Bronchial epithelial cell (primary cell): ENCODE data around the gene KCNAB1. TPM values are rescaled to one million over a fixed set of nuclear protein-coding genes. Genes with fewer than 3 reads are reported as not detected.

ENCODE experiments used
- DNase-seq: peaks from one replicate; pipeline ENCODE4 v3.0.0-alpha.2; 2010; ENCODE audit warnings: low read depth
- FAIRE-seq: peaks from 2 replicates; lab custom pipeline; 2011; peaks lifted over from hg19 to GRCh38; lab: Jason Lieb, UNC
- H3K27me3 ChIP-seq: 2 replicates; pipeline ENCODE4 v1.5.1; 2011; ENCODE audit warnings: low read length; ENCODE audit not compliant: control insufficient read depth, insufficient read depth
- H3K36me3 ChIP-seq: 2 replicates; pipeline ENCODE4 v1.5.1; 2011; ENCODE audit warnings: low read length; ENCODE audit not compliant: control insufficient read depth, insufficient read depth
- H3K4me3 ChIP-seq: 2 replicates; pipeline ENCODE4 v1.5.1; 2011; ENCODE audit warnings: mild to moderate bottlenecking, low read depth, low read length, control low read depth
- total RNA-seq: library from RNA; depleted of rRNA; stranded (reverse); fragments of >200 nt; gene quantifications from 2 replicates; pipeline ENCODE4 v1.2.1, GENCODE V29; 2014
- TF ChIP-seq, protein P1 (sequence below): IDR thresholded peaks from 2 replicates; pipeline ENCODE4 v1.5.1; 2011; ENCODE audit warnings: mild to moderate bottlenecking, moderate library complexity, low read length, control low read depth, inconsistent platforms; ENCODE audit not compliant: insufficient read depth, severe bottlenecking

Gene KCNAB1
- total RNA-seq, 1 donor from 2014 or later, result 0.26 TPM

DNA sequence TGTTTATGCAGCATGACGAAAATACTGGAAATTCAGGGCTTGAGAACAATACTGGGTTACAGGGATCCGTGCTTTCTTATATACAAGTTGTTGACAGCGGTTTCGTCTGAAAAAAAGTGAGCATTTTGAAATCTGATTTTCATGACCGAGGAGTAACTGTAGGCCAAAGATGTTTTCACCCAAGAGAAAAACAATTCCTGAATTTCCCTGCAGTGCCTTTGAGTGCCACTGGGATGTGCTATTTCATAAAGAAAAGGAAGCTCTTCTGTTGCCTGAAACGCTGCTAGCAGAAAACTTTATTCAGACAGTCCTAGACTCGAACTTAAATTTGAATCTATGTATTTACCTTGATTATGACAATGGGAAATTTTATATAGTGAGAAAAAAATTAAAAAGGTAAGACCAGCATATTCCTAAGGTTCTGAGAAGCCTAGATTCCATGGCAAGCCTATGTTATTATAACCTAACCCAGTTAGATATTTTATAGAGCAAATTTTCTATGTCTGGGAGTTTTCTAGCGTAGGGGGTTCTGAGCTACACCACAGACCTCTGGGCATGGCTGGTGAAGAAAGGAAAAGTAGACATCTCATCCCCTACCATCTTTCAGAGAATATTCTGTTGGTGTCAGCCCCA, 30.2 kb downstream of the KCNAB1 start:
- no peak overlapping the region for H3K4me3 ChIP-seq
- TF ChIP-seq, protein P1, sequence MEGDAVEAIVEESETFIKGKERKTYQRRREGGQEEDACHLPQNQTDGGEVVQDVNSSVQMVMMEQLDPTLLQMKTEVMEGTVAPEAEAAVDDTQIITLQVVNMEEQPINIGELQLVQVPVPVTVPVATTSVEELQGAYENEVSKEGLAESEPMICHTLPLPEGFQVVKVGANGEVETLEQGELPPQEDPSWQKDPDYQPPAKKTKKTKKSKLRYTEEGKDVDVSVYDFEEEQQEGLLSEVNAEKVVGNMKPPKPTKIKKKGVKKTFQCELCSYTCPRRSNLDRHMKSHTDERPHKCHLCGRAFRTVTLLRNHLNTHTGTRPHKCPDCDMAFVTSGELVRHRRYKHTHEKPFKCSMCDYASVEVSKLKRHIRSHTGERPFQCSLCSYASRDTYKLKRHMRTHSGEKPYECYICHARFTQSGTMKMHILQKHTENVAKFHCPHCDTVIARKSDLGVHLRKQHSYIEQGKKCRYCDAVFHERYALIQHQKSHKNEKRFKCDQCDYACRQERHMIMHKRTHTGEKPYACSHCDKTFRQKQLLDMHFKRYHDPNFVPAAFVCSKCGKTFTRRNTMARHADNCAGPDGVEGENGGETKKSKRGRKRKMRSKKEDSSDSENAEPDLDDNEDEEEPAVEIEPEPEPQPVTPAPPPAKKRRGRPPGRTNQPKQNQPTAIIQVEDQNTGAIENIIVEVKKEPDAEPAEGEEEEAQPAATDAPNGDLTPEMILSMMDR, result peak; percentile 74
- no peak for FAIRE-seq
- DNase-seq, result peak; percentile 54
- no peaks in the 10 kb centered on the region for H3K36me3 ChIP-seq
- no peaks in the 10 kb centered on the region for H3K27me3 ChIP-seq

DNA sequence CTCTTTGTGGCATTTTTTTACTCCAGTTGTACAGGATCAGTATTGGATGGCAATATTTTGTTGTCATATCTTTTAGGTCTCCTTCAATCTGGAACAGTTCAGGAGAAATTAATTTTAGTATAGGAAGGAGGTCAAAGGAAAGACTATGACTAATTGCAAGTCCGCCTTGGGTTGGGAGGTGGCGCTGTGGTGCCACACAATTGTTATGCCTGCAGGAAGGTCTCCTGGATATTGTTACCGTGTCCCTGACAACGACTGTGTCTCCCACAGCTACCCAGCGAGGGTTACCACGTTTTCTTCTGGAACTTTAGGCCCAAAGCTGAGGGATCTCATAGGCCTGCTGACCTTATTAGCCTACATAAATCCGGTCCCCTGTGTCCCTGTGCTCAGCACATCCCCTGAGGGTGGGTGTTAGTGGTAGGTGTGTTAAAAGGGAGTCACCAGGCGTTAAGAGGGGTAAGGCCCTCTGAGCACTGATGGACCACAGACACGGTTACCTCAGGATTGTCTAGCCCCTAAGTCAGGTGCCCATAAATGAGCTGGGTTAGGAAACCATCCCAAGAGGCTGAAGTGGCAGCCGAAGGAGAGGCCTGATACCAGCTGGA, 31.5 kb downstream of the KCNAB1 start:
- FAIRE-seq, result peak; percentile 7
- TF ChIP-seq, protein P1, result peak; percentile 84
- H3K4me3 ChIP-seq, result no peak overlapping the region

DNA sequence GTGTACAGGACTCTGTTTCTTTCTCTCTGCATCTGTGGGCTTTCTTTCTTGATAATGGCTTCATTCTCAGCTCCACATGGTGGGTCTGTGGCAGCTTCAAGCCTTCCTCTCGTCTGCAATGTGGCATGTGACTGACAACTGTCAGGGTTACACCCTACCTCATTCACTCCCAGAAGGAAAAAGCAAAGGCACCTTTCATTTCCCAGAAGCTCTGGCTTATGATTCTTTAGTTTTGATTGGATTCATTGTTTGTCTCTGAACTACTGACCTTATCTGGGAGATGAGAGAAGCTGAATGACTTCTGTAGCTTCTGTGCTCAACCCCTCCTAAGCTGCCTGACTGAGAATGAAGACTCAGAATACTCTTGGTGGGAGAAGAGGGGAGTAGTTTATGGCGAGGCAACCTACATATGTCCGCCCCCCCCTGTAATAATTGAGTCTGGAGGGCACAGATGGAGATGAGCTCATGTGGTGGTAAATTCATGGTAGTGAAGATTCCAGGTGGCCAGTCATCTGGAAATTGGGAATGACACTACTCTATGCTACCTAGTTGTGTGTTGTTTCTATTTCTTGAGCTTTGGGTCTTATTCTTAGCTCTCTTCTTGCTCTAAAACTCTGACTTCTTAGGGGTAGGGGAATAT, 38.4 kb downstream of the KCNAB1 start:
- FAIRE-seq (no peak), DNase-seq (no peak)
- no peak overlapping the region for H3K4me3 ChIP-seq
- no peaks in the 10 kb centered on the region for H3K36me3 ChIP-seq
- TF ChIP-seq, protein P1, result no peak
- no peaks in the 10 kb centered on the region for H3K27me3 ChIP-seq

More for the DNA sequence above, 31.5 kb downstream of the KCNAB1 start:
- DNase-seq, result peak; percentile 58
- Histone ChIP-seq H3K27me3 (no peaks in the 10 kb centered on the region), H3K36me3 (no peaks in the 10 kb centered on the region)

DNA sequence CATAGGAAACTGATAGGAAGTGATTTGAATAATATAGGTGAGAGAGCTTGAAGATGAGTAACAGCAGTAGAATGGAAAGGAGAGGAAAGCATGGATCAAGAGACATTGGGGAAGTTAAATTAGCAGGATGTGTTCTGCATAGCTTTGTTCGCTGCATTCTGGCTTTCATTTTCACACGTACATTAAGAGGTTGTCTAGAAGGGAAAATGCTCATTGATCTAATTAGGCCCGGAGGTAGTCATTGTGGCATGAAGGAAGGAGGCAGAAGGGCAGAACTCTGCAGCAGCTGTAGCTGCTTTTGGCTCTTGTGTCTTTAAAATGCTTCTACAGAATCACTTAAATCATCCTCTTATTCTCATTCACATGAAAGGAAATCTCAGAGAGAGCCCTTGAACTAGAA, 40.3 kb downstream of the KCNAB1 start:
- Histone ChIP-seq H3K36me3 (no peaks in the 10 kb centered on the region), H3K27me3 (no peaks in the 10 kb centered on the region), H3K4me3 (no peak overlapping the region)
- DNase-seq (no peak), FAIRE-seq (no peak)
- TF ChIP-seq, protein P1, result no peak

DNA sequence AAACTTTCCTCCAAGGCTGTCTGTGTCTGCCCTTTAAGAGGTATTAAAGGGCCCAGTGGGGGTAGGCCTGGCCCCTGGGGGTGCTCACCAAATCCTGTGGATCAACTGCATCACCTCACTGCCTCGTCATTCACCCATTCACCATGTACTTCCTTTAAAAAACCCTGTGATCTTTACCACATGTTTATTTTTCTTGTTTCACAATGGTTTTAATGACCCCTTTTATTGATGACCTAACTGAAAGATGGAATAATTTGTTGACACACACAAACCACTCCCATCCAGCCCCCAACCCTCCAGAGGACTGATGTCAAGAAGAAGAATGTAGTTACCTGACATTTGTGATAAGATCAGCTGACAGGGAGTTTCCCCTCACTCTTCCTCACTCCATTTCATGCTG, 40.8 kb downstream of the KCNAB1 start:
- Histone ChIP-seq H3K36me3 (no peaks in the 10 kb centered on the region), H3K4me3 (no peak overlapping the region), H3K27me3 (no peaks in the 10 kb centered on the region)
- TF ChIP-seq, protein P1, result no peak
- DNase-seq (peak; percentile 25), FAIRE-seq (no peak)
